Thymus (tissue), 11 donors: Measurements from ENCODE around the gene AKNA. TPM values are rescaled to one million over a fixed set of nuclear protein-coding genes. Genes with fewer than 3 reads are reported as not detected.
A peak's percentile ranks its signal among the peaks of the same experiment; 100 is the strongest.

Experiments
- DNase-seq, 9 donors: peaks; one replicate each; pipeline ENCODE4 v3.0.0-alpha.2; 2013; ENCODE audit warnings: low spot score in 9 of 9, low read depth in 6 of 9, missing footprints in 1 of 9
- H3K27ac ChIP-seq, 2 donors: one replicate each; pipeline ENCODE4 v1.5.1; 2013; ENCODE audit warnings: control low read depth in 1 of 2, low read depth in 1 of 2, low read length in 1 of 2, mild to moderate bottlenecking in 1 of 2, moderate library complexity in 1 of 2
- H3K27me3 ChIP-seq, 2 donors: one replicate each; pipeline ENCODE4 v1.5.1; 2013; ENCODE audit warnings: low read length in 1 of 2; ENCODE audit not compliant: control insufficient read depth in 2 of 2, insufficient read depth in 1 of 2
- H3K36me3 ChIP-seq, 2 donors: one replicate each; pipeline ENCODE4 v1.5.1; 2013; ENCODE audit warnings: low read length in 1 of 2, mild to moderate bottlenecking in 1 of 2, moderate library complexity in 1 of 2; ENCODE audit not compliant: control insufficient read depth in 2 of 2, insufficient read depth in 2 of 2
- H3K4me1 ChIP-seq, 2 donors: one replicate each; pipeline ENCODE4 v1.5.1; 2013; ENCODE audit warnings: low read length in 2 of 2; ENCODE audit not compliant: control insufficient read depth in 2 of 2, insufficient read depth in 2 of 2
- H3K4me3 ChIP-seq, 2 donors: one replicate each; pipeline ENCODE4 v1.5.1; 2013; ENCODE audit warnings: low read length in 2 of 2, control low read depth in 1 of 2, mild to moderate bottlenecking in 1 of 2
- H3K9me3 ChIP-seq, 2 donors: one replicate each; pipeline ENCODE4 v1.5.1; 2013; ENCODE audit warnings: low read length in 1 of 2, mild to moderate bottlenecking in 1 of 2; ENCODE audit not compliant: control insufficient read depth in 2 of 2, insufficient read depth in 1 of 2
- WGBS: extraction: QIAGEN DNeasy Blood & Tissue Kit; methylation state at CpG from one replicate; pipeline ENCODE4 v1.1.7; 2013; 5-methylcytosine and 5-hydroxymethylcytosine counted together
- polyA plus RNA-seq: library from polyadenylated mRNA; stranded (reverse); fragments of 200-250 nt; gene quantifications from one replicate; pipeline ENCODE4 v1.2.3, GENCODE V29; 2013
- total RNA-seq: library from RNA; stranded (reverse); fragments of 120-200 nt; gene quantifications from one replicate; pipeline ENCODE4 v1.2.4, GENCODE V29; 2013
- donor health status: healthy.

The AKNA gene
- total and polyA plus RNA-seq, 2 donors = 52.2 to 162 TPM

DNA sequence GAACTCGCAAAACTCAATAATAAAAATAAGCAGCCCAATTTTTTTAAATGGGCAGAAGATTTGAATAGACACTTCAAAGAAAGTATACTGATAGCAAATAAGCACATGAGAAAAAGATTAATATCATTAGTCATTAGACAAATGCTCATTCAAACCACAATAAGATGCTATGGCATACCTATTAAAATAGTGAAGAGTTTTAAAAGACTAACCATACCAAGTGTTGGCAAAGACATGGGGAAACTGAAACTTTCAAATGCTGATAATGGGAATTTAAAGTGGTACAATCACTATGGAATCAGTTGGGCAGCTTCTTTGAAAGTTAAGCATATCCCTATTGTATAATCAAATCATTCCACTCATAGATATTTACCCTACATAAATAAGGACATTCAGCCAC is 91.4 kb downstream of the AKNA start:
- WGBS = 99% methylated on average over 1 of the region's 1 CpG
- no peaks in the 10 kb centered on the region for H3K9me3 ChIP-seq
- H3K4me3 ChIP-seq = no peak overlapping the region
- no peaks in the 10 kb centered on the region for H3K4me1 ChIP-seq
- peaks cover 0 to 2% of the 10 kb centered on the region in 2 donors for H3K27me3 ChIP-seq
- no peak for DNase-seq
- no peaks in the 10 kb centered on the region for H3K36me3 ChIP-seq
- no peak overlapping the region for H3K27ac ChIP-seq

DNA sequence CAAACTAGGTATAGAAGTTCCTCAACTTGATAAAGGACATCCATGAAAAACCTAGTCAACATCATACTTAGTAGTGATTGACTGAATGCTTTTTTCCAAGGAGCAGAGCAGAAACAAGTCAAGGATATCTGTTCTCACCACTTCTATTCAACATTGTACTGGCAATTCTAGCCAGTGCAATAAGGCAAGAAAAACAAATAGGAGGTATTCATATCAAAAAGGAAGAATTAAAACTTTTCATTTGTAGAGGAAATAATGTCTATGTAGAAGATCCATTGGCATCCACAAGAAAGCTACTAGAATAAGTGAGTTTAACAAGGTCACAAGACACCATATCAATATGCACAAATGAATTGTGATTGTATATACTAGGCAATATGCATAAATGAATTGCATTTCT is 93.1 kb downstream of the AKNA start:
- H3K36me3 ChIP-seq = no peaks in the 10 kb centered on the region
- H3K27ac ChIP-seq = no peak overlapping the region

DNA sequence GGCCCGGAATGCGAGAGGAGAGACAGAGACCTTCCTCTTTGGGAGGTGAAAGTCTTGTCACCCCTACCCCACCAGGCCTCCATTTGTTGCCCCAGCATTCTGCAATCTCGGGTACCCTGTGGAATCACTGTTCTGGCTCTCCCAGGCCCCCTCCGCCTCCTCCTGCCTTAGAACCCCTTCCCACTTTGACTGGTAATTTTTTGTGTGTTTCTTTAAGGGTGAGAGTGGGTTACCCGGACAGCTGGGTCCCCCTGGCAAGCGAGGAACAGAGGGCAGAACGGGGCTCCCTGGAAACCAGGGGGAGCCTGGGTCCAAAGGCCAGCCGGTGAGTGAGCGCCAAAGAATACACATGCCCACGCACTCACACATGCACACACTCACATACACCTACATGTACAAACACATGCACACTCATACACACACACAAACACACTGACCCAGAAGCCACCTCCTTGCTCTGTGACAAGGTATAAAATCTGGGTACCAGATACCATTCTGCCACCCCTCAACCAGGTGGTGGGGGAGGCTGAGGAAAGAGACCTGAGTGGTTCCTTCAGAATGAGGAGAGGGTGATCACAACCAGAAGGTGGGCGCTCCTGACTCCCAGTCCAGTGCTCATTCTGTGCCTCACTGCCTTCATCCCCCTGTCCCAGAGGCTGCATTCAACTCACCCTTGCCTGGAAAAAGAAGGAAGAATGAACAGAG is 95.7 kb downstream of the AKNA start:
- 96% methylated on average over 11 of the region's 11 CpGs for WGBS
- no peaks in the 10 kb centered on the region for H3K9me3 ChIP-seq
- H3K4me1 ChIP-seq = peaks cover 0 to 3% of the 10 kb centered on the region in 2 donors
- H3K36me3 ChIP-seq = no peaks in the 10 kb centered on the region
- H3K27ac ChIP-seq = no peak overlapping the region
- H3K4me3 ChIP-seq = no peak overlapping the region
- peaks cover 0 to 2% of the 10 kb centered on the region in 2 donors for H3K27me3 ChIP-seq
- DNase-seq = no peak

More for the DNA sequence above, 93.1 kb downstream of the AKNA start:
- Histone ChIP-seq H3K4me3 (no peak overlapping the region), H3K9me3 (no peaks in the 10 kb centered on the region), H3K27me3 (peaks cover 0 to 2% of the 10 kb centered on the region in 2 donors), H3K4me1 (no peaks in the 10 kb centered on the region)
- no peak for DNase-seq

DNA sequence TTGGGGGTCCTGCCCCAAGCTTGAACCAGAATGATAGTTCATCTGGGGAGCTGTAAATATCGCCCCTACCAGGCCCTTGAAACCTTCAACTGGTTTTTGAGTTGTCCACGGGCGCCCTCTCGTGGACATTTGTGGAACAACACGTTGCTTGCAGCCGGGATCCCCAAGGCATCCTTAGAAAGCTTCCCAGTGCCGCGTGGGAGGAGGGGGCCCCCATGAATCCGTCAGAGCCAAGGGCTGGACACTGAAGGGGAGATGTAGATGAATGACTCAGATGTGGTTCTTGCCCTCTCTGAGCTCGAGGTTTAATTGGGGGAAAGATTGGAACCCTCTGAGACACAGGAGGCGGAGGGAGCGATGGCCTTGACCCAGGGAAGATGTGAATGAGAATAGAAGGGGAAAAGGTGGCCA is 96.7 kb downstream of the AKNA start:
- DNase-seq = peak in 5 of 9 donors; percentile 42 to 68 (median 54)
- H3K4me3 ChIP-seq = no peak overlapping the region
- WGBS = 19% methylated on average over 12 of the region's 12 CpGs
- H3K36me3 ChIP-seq = no peaks in the 10 kb centered on the region
- H3K27ac ChIP-seq = no peak overlapping the region
- H3K9me3 ChIP-seq = no peaks in the 10 kb centered on the region
- H3K4me1 ChIP-seq = peaks cover 0 to 3% of the 10 kb centered on the region in 2 donors
- peaks cover 0 to 2% of the 10 kb centered on the region in 2 donors for H3K27me3 ChIP-seq

DNA sequence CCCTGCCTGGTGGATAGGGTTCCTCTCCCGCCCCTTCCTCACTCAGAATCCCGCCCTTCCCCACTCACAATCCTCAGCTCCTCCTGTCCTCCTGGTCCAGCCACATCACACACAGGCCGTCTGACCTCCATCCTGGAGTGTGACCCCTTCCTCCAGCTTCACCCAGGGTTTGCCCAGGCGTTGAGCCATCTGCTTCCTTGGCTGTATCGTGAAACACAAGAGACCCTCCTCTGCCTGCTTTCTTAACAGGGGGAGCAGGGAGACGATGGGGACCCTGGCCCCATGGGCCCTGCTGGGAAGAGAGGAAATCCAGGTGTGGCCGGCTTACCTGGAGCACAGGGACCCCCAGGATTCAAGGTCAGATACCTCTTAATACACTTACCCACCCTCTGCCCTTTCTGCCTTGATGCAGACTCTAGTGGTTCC is 97.2 kb downstream of the AKNA start:
- H3K4me1 ChIP-seq = peaks cover 0 to 3% of the 10 kb centered on the region in 2 donors
- peaks cover 0 to 2% of the 10 kb centered on the region in 2 donors for H3K27me3 ChIP-seq
- H3K27ac ChIP-seq = no peak overlapping the region
- no peaks in the 10 kb centered on the region for H3K36me3 ChIP-seq
- H3K4me3 ChIP-seq = no peak overlapping the region
- WGBS = 80% methylated on average over 7 of the region's 7 CpGs
- DNase-seq = no peak
- no peaks in the 10 kb centered on the region for H3K9me3 ChIP-seq

DNA sequence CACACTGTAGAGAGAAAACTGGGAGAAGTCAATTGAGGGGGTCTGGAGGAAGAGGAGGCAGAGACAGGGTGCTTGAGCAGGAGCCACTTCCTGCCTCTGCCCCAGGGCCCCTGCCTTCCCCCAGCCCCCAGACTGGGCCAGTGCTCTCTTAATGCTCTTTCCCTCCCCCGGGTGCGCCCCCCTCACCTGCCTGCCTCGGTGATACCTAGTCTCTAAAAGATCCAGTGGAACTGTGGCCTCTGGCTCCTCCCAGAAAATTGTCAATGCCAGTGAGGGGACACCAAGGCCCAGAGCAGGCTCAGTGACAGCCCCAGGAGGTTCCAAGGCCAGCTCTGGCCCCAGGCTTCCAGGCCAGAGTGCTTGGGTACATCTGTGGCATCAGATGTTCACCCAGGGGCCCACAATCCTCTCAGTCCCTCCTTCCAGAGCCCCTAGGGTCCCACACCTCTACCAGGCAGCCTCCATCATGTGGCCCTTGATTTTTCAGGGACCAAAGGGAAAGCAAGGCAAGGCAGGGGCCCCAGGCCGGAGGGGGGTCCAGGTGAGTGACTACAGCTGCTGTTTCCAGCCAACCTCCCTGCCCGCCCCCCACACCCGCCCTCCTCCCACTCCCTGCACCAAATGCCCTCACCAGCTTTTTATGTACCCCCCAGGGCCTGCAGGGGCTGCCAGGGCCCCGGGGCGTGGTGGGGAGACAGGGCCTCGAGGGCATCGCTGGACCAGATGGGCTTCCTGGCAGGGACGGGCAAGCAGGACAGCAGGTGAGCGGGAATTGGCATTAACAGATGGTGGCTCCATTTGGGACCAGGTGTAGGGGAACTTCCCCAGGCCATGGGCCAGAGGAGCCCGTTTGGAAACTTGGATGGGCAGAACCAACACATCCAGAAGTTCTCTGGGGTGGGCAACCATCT is 98.0 kb downstream of the AKNA start:
- no peak for DNase-seq

DNA sequence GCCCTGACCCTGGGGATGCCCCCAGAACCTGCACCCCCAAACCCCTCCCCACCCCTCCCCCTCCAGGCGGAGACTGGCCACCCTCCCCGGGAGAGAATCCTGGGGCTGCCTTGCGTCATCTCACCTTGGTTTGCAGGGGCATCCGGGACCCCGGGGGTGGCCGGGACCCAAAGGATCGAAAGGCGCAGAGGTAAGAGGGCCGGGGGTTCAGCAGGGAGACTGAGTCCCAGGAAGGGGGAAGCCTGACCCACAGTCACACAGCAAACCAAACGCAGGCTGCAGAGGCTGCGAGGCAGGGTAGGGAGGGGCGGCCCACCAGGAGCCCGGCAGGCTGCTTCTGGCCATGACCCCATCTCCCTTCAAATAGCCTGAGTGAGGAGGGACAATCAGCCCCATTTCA is 98.7 kb downstream of the AKNA start:
- peaks cover 0 to 2% of the 10 kb centered on the region in 2 donors for H3K27me3 ChIP-seq
- peak overlapping the region in 1 of 2 donors; percentile 60 for H3K27ac ChIP-seq
- 90% methylated on average over 13 of the region's 13 CpGs for WGBS
- DNase-seq = no peak
- H3K36me3 ChIP-seq = no peaks in the 10 kb centered on the region
- no peaks in the 10 kb centered on the region for H3K9me3 ChIP-seq
- peaks cover 0 to 3% of the 10 kb centered on the region in 2 donors for H3K4me1 ChIP-seq
- H3K4me3 ChIP-seq = no peak overlapping the region

More for the DNA sequence above, 98.0 kb downstream of the AKNA start:
- Histone ChIP-seq H3K9me3 (no peaks in the 10 kb centered on the region), H3K27me3 (peaks cover 0 to 2% of the 10 kb centered on the region in 2 donors), H3K36me3 (no peaks in the 10 kb centered on the region), H3K27ac (peak overlapping the region in 1 of 2 donors; percentile 60), H3K4me1 (peaks cover 0 to 3% of the 10 kb centered on the region in 2 donors), H3K4me3 (no peak overlapping the region)
- 93% methylated on average over 13 of the region's 13 CpGs for WGBS

DNA sequence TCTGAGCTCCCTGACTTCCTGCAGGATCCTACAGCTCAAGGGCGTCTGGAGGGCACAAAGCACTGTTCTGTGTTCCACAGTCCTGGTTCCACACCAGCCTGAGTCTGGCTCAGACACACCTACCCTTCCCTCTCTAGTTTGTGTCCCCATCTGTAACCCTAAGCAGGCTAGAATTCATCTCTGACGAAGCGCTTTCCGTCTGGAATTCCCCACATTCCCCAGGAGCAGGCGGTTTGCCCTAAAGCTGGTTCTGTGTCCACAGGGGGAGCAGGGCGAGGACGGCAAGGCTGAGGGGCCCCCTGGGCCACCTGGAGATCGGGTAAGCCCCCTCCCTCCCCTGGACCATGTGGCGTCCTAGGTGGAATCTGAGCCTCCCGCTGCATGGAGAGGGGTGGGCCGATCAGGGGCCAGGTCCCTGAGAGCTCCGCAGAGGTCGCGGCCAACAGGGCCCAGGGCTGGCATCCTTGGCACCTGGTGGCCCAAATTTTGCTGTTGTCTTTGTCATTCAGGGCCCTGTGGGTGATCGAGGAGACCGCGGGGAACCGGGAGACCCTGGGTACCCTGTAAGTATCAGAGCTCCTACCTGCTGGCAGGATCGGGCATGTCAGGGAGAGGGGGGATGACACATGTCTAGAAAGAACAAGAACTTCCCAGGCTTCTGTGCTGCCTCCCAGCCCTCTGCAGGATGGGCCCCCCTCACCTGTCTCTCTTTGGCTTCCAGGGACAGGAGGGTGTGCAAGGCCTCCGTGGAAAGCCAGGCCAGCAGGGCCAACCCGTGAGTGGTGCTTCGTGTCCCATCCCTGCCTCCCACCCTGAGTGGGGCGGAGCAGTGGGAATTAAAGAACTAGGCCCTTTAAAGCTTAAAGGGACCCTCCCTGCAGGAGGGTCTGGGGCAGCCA is 99.3 kb downstream of the AKNA start:
- H3K4me1 ChIP-seq = peaks cover 0 to 3% of the 10 kb centered on the region in 2 donors
- peak in 1 of 9 donors; percentile 23 for DNase-seq
- H3K4me3 ChIP-seq = no peak overlapping the region
- peaks cover 0 to 2% of the 10 kb centered on the region in 2 donors for H3K27me3 ChIP-seq
- 87% methylated on average over 23 of the region's 23 CpGs for WGBS
- peak overlapping the region; percentile 62 to 80 for H3K27ac ChIP-seq
- H3K9me3 ChIP-seq = no peaks in the 10 kb centered on the region
- H3K36me3 ChIP-seq = no peaks in the 10 kb centered on the region
